H9 (cell line): ENCODE measurements around the gene FXYD7. TPM values are rescaled to one million over a fixed set of nuclear protein-coding genes. Genes with fewer than 3 reads are reported as not detected.
"Not testable (repeated sequence)": the region's sequence is repeated elsewhere in the genome, so short reads cannot be mapped to it uniquely, and the experiment has no call there.

ENCODE experiments used
- DNase-seq: peaks from one replicate; pipeline ENCODE4 v3.0.0-alpha.2; 2017
- H2AFZ ChIP-seq: one replicate; pipeline ENCODE4 v1.6.1; 2013; ENCODE audit warnings: mild to moderate bottlenecking, low read length, control low read depth, moderate library complexity
- H2AK5ac ChIP-seq: 2 replicates; pipeline ENCODE4 v1.6.1; 2013; ENCODE audit warnings: low read length, control low read depth, mixed read lengths; ENCODE audit not compliant: insufficient read length
- H2BK120ac ChIP-seq: one replicate; pipeline ENCODE4 v1.6.1; 2013; ENCODE audit warnings: low read depth, mild to moderate bottlenecking, low read length, control low read depth, inconsistent platforms; ENCODE audit not compliant: poor library complexity, severe bottlenecking
- H2BK12ac ChIP-seq: 2 replicates; pipeline ENCODE4 v1.6.1; 2013; ENCODE audit warnings: low read length, control low read depth, mixed read lengths, low read depth; ENCODE audit not compliant: insufficient read length
- H2BK15ac ChIP-seq: 2 replicates; pipeline ENCODE4 v1.6.1; 2013; ENCODE audit warnings: low read depth, low read length, control low read depth
- H2BK20ac ChIP-seq: one replicate; pipeline ENCODE4 v1.6.1; 2013; ENCODE audit warnings: low read depth, mild to moderate bottlenecking, low read length, control low read depth, inconsistent platforms; ENCODE audit not compliant: poor library complexity, severe bottlenecking
- H2BK5ac ChIP-seq: 2 replicates; pipeline ENCODE4 v1.6.1; 2013; ENCODE audit warnings: low read length, control low read depth, mixed read lengths; ENCODE audit not compliant: insufficient read length
- H3K14ac ChIP-seq: 2 replicates; pipeline ENCODE4 v1.6.1; 2013; ENCODE audit warnings: low read length, control low read depth; ENCODE audit not compliant: insufficient read depth
- H3K18ac ChIP-seq: 2 replicates; pipeline ENCODE4 v1.6.1; 2013; ENCODE audit warnings: low read depth, mild to moderate bottlenecking, mixed read lengths, low read length, control low read depth; ENCODE audit not compliant: insufficient read length
- H3K23ac ChIP-seq: 2 replicates; pipeline ENCODE4 v1.6.1; 2013; ENCODE audit warnings: low read length, control low read depth, mixed read lengths, low read depth; ENCODE audit not compliant: insufficient read length
- H3K23me2 ChIP-seq: 2 replicates; pipeline ENCODE4 v1.6.1; 2013; ENCODE audit warnings: low read depth, mild to moderate bottlenecking, mixed read lengths, low read length, control low read depth; ENCODE audit not compliant: insufficient read length, poor library complexity, severe bottlenecking
- H3K27ac ChIP-seq: 2 replicates; pipeline ENCODE4 v1.5.1; 2013; ENCODE audit warnings: low read length, control low read depth, mixed read lengths, low read depth; ENCODE audit not compliant: insufficient read length
- H3K27me3 ChIP-seq: 2 replicates; pipeline ENCODE4 v1.6.1; 2013; ENCODE audit warnings: low read length, control low read depth, inconsistent platforms; ENCODE audit not compliant: insufficient read depth
- H3K4ac ChIP-seq: 2 replicates; pipeline ENCODE4 v1.6.1; 2013; ENCODE audit warnings: low read depth, mild to moderate bottlenecking, control low read depth, inconsistent platforms, low read length, moderate library complexity
- H3K4me1 ChIP-seq: 2 replicates; pipeline ENCODE4 v1.6.1; 2013; ENCODE audit warnings: low read length, control low read depth, inconsistent platforms; ENCODE audit not compliant: insufficient read depth
- H3K4me2 ChIP-seq: 2 replicates; pipeline ENCODE4 v1.6.1; 2013; ENCODE audit warnings: low read length, control low read depth, mixed read lengths; ENCODE audit not compliant: insufficient read length, insufficient read depth
- H3K56ac ChIP-seq: 2 replicates; pipeline ENCODE4 v1.6.1; 2013; ENCODE audit warnings: low read depth, mild to moderate bottlenecking, mixed read lengths, low read length, control low read depth; ENCODE audit not compliant: insufficient read length
- H3K79me1 ChIP-seq: 2 replicates; pipeline ENCODE4 v1.6.1; 2013; ENCODE audit warnings: low read depth, mild to moderate bottlenecking, moderate library complexity, low read length, control low read depth, inconsistent platforms; ENCODE audit not compliant: insufficient read depth, poor library complexity, severe bottlenecking
- H3K79me2 ChIP-seq: 2 replicates; pipeline ENCODE4 v1.6.1; 2013; ENCODE audit warnings: low read length, control low read depth, inconsistent platforms; ENCODE audit not compliant: insufficient read depth
- H3K9ac ChIP-seq: 2 replicates; pipeline ENCODE4 v1.6.1; 2013; ENCODE audit warnings: low read length, control low read depth, mixed read lengths; ENCODE audit not compliant: insufficient read length; ENCODE audit errors: extremely low read depth
- H3K9me3 ChIP-seq: one replicate; pipeline ENCODE4 v1.6.1; 2013; ENCODE audit warnings: low read depth, low read length, inconsistent platforms; ENCODE audit not compliant: control insufficient read depth
- H3T11ph ChIP-seq: one replicate; pipeline ENCODE4 v1.6.1; 2013; ENCODE audit warnings: mild to moderate bottlenecking, low read length, control low read depth, inconsistent platforms
- H4K20me1 ChIP-seq: one replicate; pipeline ENCODE4 v1.6.1; 2013; ENCODE audit not compliant: control insufficient read depth, insufficient read length, insufficient read depth
- H4K5ac ChIP-seq: 2 replicates; pipeline ENCODE4 v1.6.1; 2013; ENCODE audit warnings: low read depth, mild to moderate bottlenecking, mixed read lengths, low read length, control low read depth; ENCODE audit not compliant: insufficient read length
- H4K8ac ChIP-seq: replicated peaks from 2 replicates; pipeline ENCODE4 v1.6.1; 2013; ENCODE audit warnings: low read length, control low read depth, mixed read lengths, low read depth; ENCODE audit not compliant: insufficient read length
- H4K91ac ChIP-seq: 2 replicates; pipeline ENCODE4 v1.6.1; 2013; ENCODE audit warnings: low read depth, mild to moderate bottlenecking, moderate library complexity, mixed read lengths, low read length, control low read depth; ENCODE audit not compliant: insufficient read length
- H3K27ac Mint-ChIP-seq, 3 experiments: 2 replicates in 2 of 3; 3 replicates in 1 of 3; pipeline ENCODE4 v1.8.0; 2020 to 2021; ENCODE audit warnings: mixed read lengths in 3 of 3, mild to moderate bottlenecking in 1 of 3, moderate library complexity in 1 of 3
- H3K27me3 Mint-ChIP-seq: 2 replicates; pipeline ENCODE4 v1.8.0; 2021; ENCODE audit warnings: low read depth, mild to moderate bottlenecking, moderate library complexity, mixed read lengths
- H3K36me3 Mint-ChIP-seq, 3 experiments: 2 replicates in 2 of 3; 3 replicates in 1 of 3; pipeline ENCODE4 v1.8.0; 2020 to 2021; ENCODE audit warnings: low read depth in 3 of 3, mixed read lengths in 3 of 3; ENCODE audit not compliant: insufficient read depth in 1 of 3
- H3K4me1 Mint-ChIP-seq, 2 experiments: 2 replicates each; pipeline ENCODE4 v1.8.0; 2020; ENCODE audit warnings: mixed read lengths in 2 of 2
- H3K4me3 Mint-ChIP-seq, 2 experiments: 2 replicates in 1 of 2; 3 replicates in 1 of 2; pipeline ENCODE4 v1.8.0; 2020 to 2021; ENCODE audit warnings: mild to moderate bottlenecking in 2 of 2, mixed read lengths in 2 of 2, moderate library complexity in 1 of 2
- H3K9me3 Mint-ChIP-seq, 2 experiments: 2 replicates in 1 of 2; 3 replicates in 1 of 2; pipeline ENCODE4 v1.8.0; 2020; ENCODE audit warnings: mild to moderate bottlenecking in 2 of 2, mixed read lengths in 2 of 2, moderate library complexity in 1 of 2
- CTCF ChIP-seq: fragments of 200-600 bp; sonication (generic); conservative IDR thresholded peaks from 3 replicates; pipeline ENCODE4 v1.8.0; 2021; ENCODE audit warnings: antibody characterized with exemption, mild to moderate bottlenecking
- WGBS: extraction: QIAGEN DNeasy Blood & Tissue Kit; methylation state at CpG from one replicate; pipeline ENCODE4 v1.1.7; 2013; ENCODE audit warnings: missing lambda C conversion rate, low lambda C conversion rate, mixed read lengths; ENCODE audit not compliant: insufficient read length; ENCODE audit errors: extremely low coverage; 5-methylcytosine and 5-hydroxymethylcytosine counted together
- total RNA-seq: library from RNA; stranded (reverse); gene quantifications from 2 replicates; pipeline ENCODE4 v1.2.1, GENCODE V29; 2021

FXYD7 gene
- total RNA-seq, 1 experiment from 2014 or later: 9.0 TPM

- no peak for DNase-seq
- H3K18ac ChIP-seq: no peak overlapping the region
- Mint-ChIP-seq H3K4me3 (no peak overlapping the region), H3K27ac (no peak overlapping the region; a peak in 1 of 7 replicates), H3K4me1 (peaks cover 9 to 11% of the 10 kb centered on the region in 2 experiments), H3K27me3 (peaks cover 3% of the 10 kb centered on the region; the same call in 1 of the 2 replicates), H3K36me3 (no peaks in the 10 kb centered on the region), H3K9me3 (no peaks in the 10 kb centered on the region)
- peaks cover 4% of the 10 kb centered on the region for H4K20me1 ChIP-seq
- no peak overlapping the region; the same call in 1 of the 2 replicates for H3K14ac ChIP-seq
- TF ChIP-seq CTCF: no peak
- no peak overlapping the region for H2BK120ac ChIP-seq
- H3K4ac ChIP-seq: no peak overlapping the region
- H2BK12ac ChIP-seq: no peak overlapping the region
- H3T11ph ChIP-seq: no peak overlapping the region
- H3K23me2 ChIP-seq: no peaks in the 10 kb centered on the region
- H3K4me1 ChIP-seq: no peaks in the 10 kb centered on the region
- H3K27ac ChIP-seq: no peak overlapping the region
- no peak overlapping the region for H4K5ac ChIP-seq
- no peaks in the 10 kb centered on the region for H3K9me3 ChIP-seq
- no peak overlapping the region for H2AK5ac ChIP-seq
- H3K79me2 ChIP-seq: no peaks in the 10 kb centered on the region
- H3K56ac ChIP-seq: no peak overlapping the region
- H4K91ac ChIP-seq: no peak overlapping the region
- H3K4me2 ChIP-seq: no peak overlapping the region
- no peak overlapping the region for H2BK20ac ChIP-seq
- H3K9ac ChIP-seq: no peak overlapping the region
- H3K27me3 ChIP-seq: no peaks in the 10 kb centered on the region
- no peak overlapping the region for H2BK15ac ChIP-seq
- no peak overlapping the region for H2BK5ac ChIP-seq
- no CpG with 5 or more reads among the region's 16 CpGs for WGBS
- no peak overlapping the region for H2AFZ ChIP-seq
- H3K79me1 ChIP-seq: no peaks in the 10 kb centered on the region
- H3K23ac ChIP-seq: no peak overlapping the region
- peak overlapping the region; percentile 19 for H4K8ac ChIP-seq
Observed at GRCh38 chr19:35100588-35101533, 42.2 kb upstream of the FXYD7 start.

GRCh38 chr19:35101949-35102348 lies 41.1 kb upstream of the FXYD7 start:
- not testable (repeated sequence) for H4K8ac ChIP-seq, H3K4me3 Mint-ChIP-seq, H3K14ac ChIP-seq, H3K4ac ChIP-seq, H3K79me1 ChIP-seq, H3K23ac ChIP-seq, H2AFZ ChIP-seq, H3K4me2 ChIP-seq, H3K4me1 Mint-ChIP-seq, H3K27me3 Mint-ChIP-seq, H4K20me1 ChIP-seq, H4K91ac ChIP-seq, H2BK5ac ChIP-seq, H2BK120ac ChIP-seq, H3K27ac Mint-ChIP-seq, H2BK12ac ChIP-seq, H3K4me1 ChIP-seq, H3K36me3 Mint-ChIP-seq, H3T11ph ChIP-seq, H2BK20ac ChIP-seq, H3K18ac ChIP-seq, H3K27ac ChIP-seq, H3K56ac ChIP-seq, H3K79me2 ChIP-seq, H3K9me3 Mint-ChIP-seq, H3K9me3 ChIP-seq, H4K5ac ChIP-seq, H3K27me3 ChIP-seq, H2BK15ac ChIP-seq, DNase-seq, H3K9ac ChIP-seq, H3K23me2 ChIP-seq, H2AK5ac ChIP-seq
- no CpG with 5 or more reads among the region's 10 CpGs for WGBS
